PC-3 (cell line): ENCODE results near the gene VAV3. TPM values are rescaled to one million over a fixed set of nuclear protein-coding genes. Genes with fewer than 3 reads are reported as not detected.

Experiments
- ATAC-seq: fragments of 200-7000 bp; cut with Tn5 transposase; 2 replicates; pipeline ENCODE4 v1.9.1; 2020; ENCODE audit warnings: mild to moderate bottlenecking, moderate library complexity
- BruUV-seq: library from RNA; stranded (reverse); fragments of 400-500 nt; replicated peaks from 2 replicates; lab custom pipeline; 2021; lab: Mats Ljungman, UMichigan
- CTCF ChIA-PET: fragments of 300-600 bp; sonication (Branson Sonifier 250); formaldehyde crosslinking; loops from one replicate; lab custom pipeline; 2022; ENCODE audit warnings: antibody characterized with exemption; lab: Charles Lee
- POLR2A ChIA-PET: fragments of 300-600 bp; sonication (Branson Sonifier 250); formaldehyde crosslinking; loops from one replicate; lab custom pipeline; 2022; ENCODE audit warnings: antibody characterized with exemption; ENCODE audit not compliant: unreplicated experiment; lab: Charles Lee
- DNase-seq: peaks from one replicate; pipeline ENCODE4 v3.0.0-alpha.2; 2015
- H2AFZ ChIP-seq: fragments of 300-600 bp; sonication (generic); 2 replicates; pipeline ENCODE4 v1.6.0; 2016; ENCODE audit warnings: antibody characterized with exemption, low read length
- H3F3A ChIP-seq: fragments of 300-600 bp; sonication (generic); one replicate; pipeline ENCODE4 v1.6.0; 2017; ENCODE audit warnings: antibody characterized with exemption, low read length, control low read depth, mild to moderate bottlenecking; ENCODE audit not compliant: unreplicated experiment
- H3K27ac ChIP-seq: fragments of 300-600 bp; sonication (generic); 2 replicates; pipeline ENCODE4 v1.5.1; 2016; ENCODE audit warnings: mild to moderate bottlenecking, low read length
- H3K27me3 ChIP-seq: fragments of 300-600 bp; sonication (generic); 2 replicates; pipeline ENCODE4 v1.6.1; 2016; ENCODE audit warnings: low read length, mixed read lengths
- H3K36me3 ChIP-seq: fragments of 300-600 bp; sonication (generic); 2 replicates; pipeline ENCODE4 v1.6.1; 2016; ENCODE audit warnings: low read depth, mixed run types, low read length, mixed read lengths
- H3K4me1 ChIP-seq: fragments of 300-600 bp; sonication (generic); 2 replicates; pipeline ENCODE4 v1.5.1; 2016; ENCODE audit warnings: low read length; ENCODE audit not compliant: insufficient read depth
- H3K4me2 ChIP-seq: fragments of 300-600 bp; sonication (generic); 2 replicates; pipeline ENCODE4 v1.6.0; 2016; ENCODE audit warnings: low read length
- H3K4me3 ChIP-seq: fragments of 300-600 bp; sonication (generic); 2 replicates; pipeline ENCODE4 v1.5.1; 2016; ENCODE audit warnings: mild to moderate bottlenecking, low read length, mixed read lengths
- H3K79me2 ChIP-seq: fragments of 300-600 bp; sonication (generic); 2 replicates; pipeline ENCODE4 v1.6.1; 2017; ENCODE audit warnings: low read length, mixed read lengths
- H3K9ac ChIP-seq: fragments of 300-600 bp; sonication (generic); 2 replicates; pipeline ENCODE4 v1.6.0; 2016; ENCODE audit warnings: mild to moderate bottlenecking, low read length
- H3K9me2 ChIP-seq: fragments of 300-600 bp; sonication (generic); replicated peaks from 2 replicates; pipeline ENCODE4 v1.6.1; 2016; ENCODE audit warnings: mixed run types, low read length, mixed read lengths
- H3K9me3 ChIP-seq: fragments of 300-600 bp; sonication (generic); 2 replicates; pipeline ENCODE4 v1.6.1; 2016; ENCODE audit warnings: low read length, mixed read lengths
- H4K20me1 ChIP-seq: fragments of 300-600 bp; sonication (generic); 2 replicates; pipeline ENCODE4 v1.6.1; 2016; ENCODE audit warnings: low read length, mixed read lengths
- EZH2 ChIP-seq: fragments of 300-600 bp; sonication (generic); IDR thresholded peaks from one replicate; pipeline ENCODE4 v1.6.1; 2017; ENCODE audit warnings: antibody characterized with exemption, mild to moderate bottlenecking, low read length; ENCODE audit not compliant: unreplicated experiment
- EZH2phosphoT487 ChIP-seq: fragments of 300-600 bp; sonication (generic); IDR thresholded peaks from 2 replicates; pipeline ENCODE4 v1.6.1; 2018; ENCODE audit warnings: mild to moderate bottlenecking, antibody characterized with exemption, low read length, borderline replicate concordance
- intact Hi-C: fragments of 100-400 bp; cut with micrococcal nuclease; formaldehyde crosslinking; loops from 2 replicates; pipeline ENCODE4 v1.9.0; 2023
- total RNA-seq: library from RNA; depleted of rRNA; stranded (reverse); fragments of >200 nt; gene quantifications from 2 replicates; pipeline ENCODE4 v1.2.3, GENCODE V29; 2014
- TF ChIP-seq, protein P1 (sequence below): fragments of 300-600 bp; sonication (generic); conservative IDR thresholded peaks from 2 replicates; pipeline ENCODE4 v1.5.1; 2017; ENCODE audit warnings: antibody characterized with exemption, low read depth, mild to moderate bottlenecking, low read length

The VAV3 gene
- total RNA-seq, 1 experiment from 2014 or later: 0.73 TPM

DNA sequence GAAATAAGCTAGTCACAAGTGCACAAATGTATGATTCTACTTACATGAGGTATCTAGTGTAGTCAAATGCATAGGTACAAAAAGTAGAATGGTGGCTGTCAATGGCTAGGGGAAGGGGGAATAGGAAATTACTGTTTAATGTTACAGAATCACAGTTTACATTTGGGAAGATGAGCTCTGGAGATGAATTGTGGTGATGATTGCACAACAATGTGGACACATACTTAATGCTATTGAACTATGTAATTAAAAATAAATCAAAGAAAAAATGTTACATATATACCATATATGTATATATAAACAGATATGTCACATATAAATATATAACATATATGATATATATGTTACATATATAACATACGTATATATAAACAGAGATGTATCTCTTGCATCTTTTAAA lies 39.4 kb downstream of the VAV3 start:
- no peaks in the 10 kb centered on the region for H3K27me3 ChIP-seq
- CTCF ChIA-PET: no interaction called here
- H2AFZ ChIP-seq: no peak overlapping the region
- no peaks in the 10 kb centered on the region for H3K36me3 ChIP-seq
- intact Hi-C loops: no loop called here
- TF ChIP-seq, protein P1, sequence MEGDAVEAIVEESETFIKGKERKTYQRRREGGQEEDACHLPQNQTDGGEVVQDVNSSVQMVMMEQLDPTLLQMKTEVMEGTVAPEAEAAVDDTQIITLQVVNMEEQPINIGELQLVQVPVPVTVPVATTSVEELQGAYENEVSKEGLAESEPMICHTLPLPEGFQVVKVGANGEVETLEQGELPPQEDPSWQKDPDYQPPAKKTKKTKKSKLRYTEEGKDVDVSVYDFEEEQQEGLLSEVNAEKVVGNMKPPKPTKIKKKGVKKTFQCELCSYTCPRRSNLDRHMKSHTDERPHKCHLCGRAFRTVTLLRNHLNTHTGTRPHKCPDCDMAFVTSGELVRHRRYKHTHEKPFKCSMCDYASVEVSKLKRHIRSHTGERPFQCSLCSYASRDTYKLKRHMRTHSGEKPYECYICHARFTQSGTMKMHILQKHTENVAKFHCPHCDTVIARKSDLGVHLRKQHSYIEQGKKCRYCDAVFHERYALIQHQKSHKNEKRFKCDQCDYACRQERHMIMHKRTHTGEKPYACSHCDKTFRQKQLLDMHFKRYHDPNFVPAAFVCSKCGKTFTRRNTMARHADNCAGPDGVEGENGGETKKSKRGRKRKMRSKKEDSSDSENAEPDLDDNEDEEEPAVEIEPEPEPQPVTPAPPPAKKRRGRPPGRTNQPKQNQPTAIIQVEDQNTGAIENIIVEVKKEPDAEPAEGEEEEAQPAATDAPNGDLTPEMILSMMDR: no peak
- TF ChIP-seq EZH2phosphoT487 (no peak), EZH2 (no peak)
- H3K27ac ChIP-seq: no peak overlapping the region
- no TSS peak for BruUV-seq
- H3K9me2 ChIP-seq: no peaks in the 10 kb centered on the region
- H3K4me1 ChIP-seq: no peaks in the 10 kb centered on the region
- no peak overlapping the region for H3K4me2 ChIP-seq
- no peak overlapping the region for H3K9ac ChIP-seq
- H3K4me3 ChIP-seq: no peak overlapping the region
- POLR2A ChIA-PET: no interaction called here
- no peaks in the 10 kb centered on the region for H3F3A ChIP-seq
- no peak for ATAC-seq
- no peaks in the 10 kb centered on the region for H3K79me2 ChIP-seq
- DNase-seq: no peak
- H3K9me3 ChIP-seq: no peaks in the 10 kb centered on the region
- no peaks in the 10 kb centered on the region for H4K20me1 ChIP-seq

DNA sequence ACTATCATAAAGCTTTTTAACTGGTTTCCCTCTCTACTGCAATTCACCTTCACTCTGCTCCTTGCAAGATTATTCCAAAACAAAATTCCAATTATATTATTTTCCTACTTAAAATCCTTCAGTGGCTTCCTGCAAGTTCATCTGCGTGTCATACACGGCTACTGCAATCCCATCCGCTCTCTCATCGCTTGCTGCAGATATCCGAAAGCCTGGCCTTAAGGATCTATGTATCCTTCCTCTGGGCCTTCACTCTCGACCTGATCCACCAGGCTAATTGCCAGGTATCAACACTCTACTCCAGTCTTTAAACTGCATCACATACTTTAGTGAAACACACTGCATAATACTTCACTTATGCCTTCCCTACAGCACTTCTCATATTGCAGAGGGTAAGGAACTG lies 44.0 kb downstream of the VAV3 start:
- CTCF ChIA-PET: no interaction called here

DNA sequence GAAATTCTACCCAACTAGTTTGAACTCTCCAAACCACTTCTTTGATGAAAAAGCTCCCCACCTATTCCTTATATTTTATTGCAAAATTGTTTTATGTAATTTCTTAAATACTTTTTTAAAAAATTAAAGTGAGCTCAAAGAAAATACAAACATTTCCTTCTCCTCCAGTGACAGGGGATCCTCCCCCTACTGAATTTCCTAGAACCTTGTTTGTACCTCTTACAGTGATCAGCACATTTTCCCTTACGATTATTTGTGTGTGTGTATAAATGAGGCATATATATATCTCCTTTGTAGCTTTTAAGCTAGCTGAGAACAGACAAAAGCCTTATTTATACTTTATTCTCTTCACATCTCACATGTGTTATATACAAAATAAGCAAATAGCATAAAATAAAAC lies 44.4 kb downstream of the VAV3 start:
- H3K79me2 ChIP-seq: no peaks in the 10 kb centered on the region
- H3K9me2 ChIP-seq: no peaks in the 10 kb centered on the region
- POLR2A ChIA-PET: no interaction called here
- CTCF ChIA-PET: no interaction called here
- H3K4me3 ChIP-seq: no peak overlapping the region
- no peaks in the 10 kb centered on the region for H4K20me1 ChIP-seq
- ATAC-seq: no peak
- H3K9ac ChIP-seq: no peak overlapping the region
- H3K27me3 ChIP-seq: no peaks in the 10 kb centered on the region
- H3K27ac ChIP-seq: no peak overlapping the region
- no peak for DNase-seq
- no TSS peak for BruUV-seq
- no peaks in the 10 kb centered on the region for H3K9me3 ChIP-seq
- H3K36me3 ChIP-seq: no peaks in the 10 kb centered on the region
- no peak overlapping the region for H3K4me2 ChIP-seq
- no peak overlapping the region for H2AFZ ChIP-seq
- no peaks in the 10 kb centered on the region for H3F3A ChIP-seq
- TF ChIP-seq, protein P1: no peak
- TF ChIP-seq EZH2phosphoT487 (no peak), EZH2 (no peak)
- intact Hi-C loops: no loop called here
- no peaks in the 10 kb centered on the region for H3K4me1 ChIP-seq

More for the DNA sequence above, 44.0 kb downstream of the VAV3 start:
- TF ChIP-seq EZH2 (no peak), EZH2phosphoT487 (no peak)
- TF ChIP-seq, protein P1: no peak
- no peaks in the 10 kb centered on the region for H3K4me1 ChIP-seq
- ATAC-seq (no peak), DNase-seq (no peak)
- no peaks in the 10 kb centered on the region for H4K20me1 ChIP-seq
- no peaks in the 10 kb centered on the region for H3K9me3 ChIP-seq
- BruUV-seq: no TSS peak
- H3K9ac ChIP-seq: no peak overlapping the region
- H3K36me3 ChIP-seq: no peaks in the 10 kb centered on the region
- H2AFZ ChIP-seq: no peak overlapping the region
- no peak overlapping the region for H3K4me3 ChIP-seq
- no peaks in the 10 kb centered on the region for H3K9me2 ChIP-seq
- no peak overlapping the region for H3K27ac ChIP-seq
- intact Hi-C loops: no loop called here
- no peaks in the 10 kb centered on the region for H3F3A ChIP-seq
- H3K27me3 ChIP-seq: no peaks in the 10 kb centered on the region
- no peak overlapping the region for H3K4me2 ChIP-seq
- no peaks in the 10 kb centered on the region for H3K79me2 ChIP-seq
- POLR2A ChIA-PET: no interaction called here
